ENCODE measurements around the gene OR2J3. TPM values are rescaled to one million over a fixed set of nuclear protein-coding genes. Genes with fewer than 3 reads are reported as not detected.

Gene OR2J3
- total RNA-seq (not detected in 2 replicates), polyA plus RNA-seq (not detected in 2 replicates), polyA minus RNA-seq (not detected in 2 replicates), Bru-seq, nascent RNA (percentile 10 among the genes with signal in this experiment), BruChase-seq, experiment 1, labeled RNA remaining after a 6-hour chase (not detected), BruChase-seq, experiment 2, labeled RNA remaining after a 2-hour chase (not detected)
- polyA plus RNA-seq (2011; cell fraction: cytosol; rRNA removed), result not detected in 2 replicates
- polyA plus RNA-seq (2011; cell fraction: nucleus; rRNA removed), result not detected in 2 replicates
- polyA plus RNA-seq (2012), result not detected in 2 replicates
- polyA minus RNA-seq (2011; cell fraction: cytosol; rRNA and poly(A)+ RNA removed), result not detected
- polyA minus RNA-seq (2011; cell fraction: nucleus; rRNA and poly(A)+ RNA removed), result 0.53 TPM in 1 of 2 replicates, not detected in the other
- long read RNA-seq, result 0 reads

- dilution Hi-C loops (cut with MboI; ENCODE audit: extremely low pct_ligation_motif_present, low sequenced_read_pairs) (no loop called here), intact Hi-C loops (cut with micrococcal nuclease) (no loop called here)
- H3K9me1 ChIP-seq (replicated peaks; ENCODE audit: control insufficient read depth, extremely low read depth, insufficient read depth, low read length), result no peaks in the 10 kb centered on the region
- no peaks in the 10 kb centered on the region for H3K79me2 ChIP-seq (ENCODE audit: control insufficient read depth, insufficient read depth, low read length)
- H3K4me2 ChIP-seq (ENCODE audit: insufficient read depth, low read length), result no peak within 1 kb of the TSS
- no peak within 1 kb of the TSS for H3K27ac ChIP-seq (ENCODE audit: insufficient read depth, low read depth, low read length)
- no peak within 1 kb of the TSS for H3K9ac ChIP-seq (replicated peaks; ENCODE audit: extremely low read depth, insufficient read depth, low read length)
- ChIA-PET POLR2A (no interaction called here), CTCF (no interaction called here)
- H3K9me3 ChIP-seq (replicated peaks; ENCODE audit: control insufficient read depth, insufficient read depth, low read length), result no peaks in the 10 kb centered on the region
- H4K20me1 ChIP-seq (replicated peaks; ENCODE audit: control insufficient read depth, extremely low read depth, insufficient read depth, low read length), result no peaks in the 10 kb centered on the region
- no peak within 1 kb of the TSS for H3K4me3 ChIP-seq (replicated peaks in 1 of 3; ENCODE audit: insufficient read depth in 1 of 3, low read depth in 1 of 3, low read length in 3 of 3)
- BruUV-seq (replicated peaks), result no TSS peak
- H3K4me1 ChIP-seq (ENCODE audit: control insufficient read depth, extremely low read depth, insufficient read depth, low read length), result no peaks in the 10 kb centered on the region
- no peak within 1 kb of the TSS for H2AFZ ChIP-seq (ENCODE audit: low read depth, low read length)
- DNase-seq (ENCODE audit: low read depth, low spot score) (no peak), FAIRE-seq (no peak)
- H3K27me3 ChIP-seq (ENCODE audit: control insufficient read depth in 2 of 2, insufficient read depth in 2 of 2, low read length in 2 of 2), result no peaks in the 10 kb centered on the region
- no peak for TF ChIP-seq MYC (IDR thresholded peaks at IDR 0.05; ENCODE audit: low read depth, low read length)
- TF ChIP-seq MAX (IDR thresholded peaks at IDR 0.05; ENCODE audit: insufficient read depth, insufficient read length), result no peak
- TF ChIP-seq JUN (IDR thresholded peaks at IDR 0.05; ENCODE audit: borderline replicate concordance, insufficient read depth, insufficient read length, low read depth), result no peak
- TF ChIP-seq FOS (IDR thresholded peaks at IDR 0.05; ENCODE audit: borderline replicate concordance, insufficient read depth, low read length), result no peak
- TF ChIP-seq EZH2 (IDR thresholded peaks at IDR 0.05; ENCODE audit: borderline replicate concordance, low read depth, low read length, severe bottlenecking), result no peak
- no peak for TF ChIP-seq CTCF (IDR thresholded peaks at IDR 0.05; ENCODE audit: extremely low read depth in 1 of 2, insufficient read depth in 1 of 2, low read depth in 1 of 2, low read length in 2 of 2)
- no peak for TF ChIP-seq POLR2AphosphoS5 (IDR thresholded peaks at IDR 0.05; ENCODE audit: insufficient read depth, low read depth, low read length)
- no peak for TF ChIP-seq POLR2A (IDR thresholded peaks at IDR 0.05; ENCODE audit: low read depth, low read length)
- no peak for TF ChIP-seq GATA2 (IDR thresholded peaks at IDR 0.05; ENCODE audit: insufficient read depth, insufficient read length, low read depth, low read length)
- no peaks in the 10 kb centered on the region for H3K36me3 ChIP-seq (ENCODE audit: control insufficient read depth in 2 of 2, extremely low read depth in 1 of 2, insufficient read depth in 2 of 2, low read length in 2 of 2)
Observed at GRCh38 chr6:29107758-29108157, at the start of gene OR2J3. Gene OR2J3 (plus strand): TSS chr6:29108058. CDS start chr6:29111891, 3,833 bp downstream.
